NCI-H1105 (cell line): ENCODE data around the gene ATG101.

Experiments
- DNase-seq: peaks from one replicate; lab custom pipeline; 2025; lab: John Stamatoyannopoulos, UW

Gene ATG101, protein sequence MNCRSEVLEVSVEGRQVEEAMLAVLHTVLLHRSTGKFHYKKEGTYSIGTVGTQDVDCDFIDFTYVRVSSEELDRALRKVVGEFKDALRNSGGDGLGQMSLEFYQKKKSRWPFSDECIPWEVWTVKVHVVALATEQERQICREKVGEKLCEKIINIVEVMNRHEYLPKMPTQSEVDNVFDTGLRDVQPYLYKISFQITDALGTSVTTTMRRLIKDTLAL

DNA sequence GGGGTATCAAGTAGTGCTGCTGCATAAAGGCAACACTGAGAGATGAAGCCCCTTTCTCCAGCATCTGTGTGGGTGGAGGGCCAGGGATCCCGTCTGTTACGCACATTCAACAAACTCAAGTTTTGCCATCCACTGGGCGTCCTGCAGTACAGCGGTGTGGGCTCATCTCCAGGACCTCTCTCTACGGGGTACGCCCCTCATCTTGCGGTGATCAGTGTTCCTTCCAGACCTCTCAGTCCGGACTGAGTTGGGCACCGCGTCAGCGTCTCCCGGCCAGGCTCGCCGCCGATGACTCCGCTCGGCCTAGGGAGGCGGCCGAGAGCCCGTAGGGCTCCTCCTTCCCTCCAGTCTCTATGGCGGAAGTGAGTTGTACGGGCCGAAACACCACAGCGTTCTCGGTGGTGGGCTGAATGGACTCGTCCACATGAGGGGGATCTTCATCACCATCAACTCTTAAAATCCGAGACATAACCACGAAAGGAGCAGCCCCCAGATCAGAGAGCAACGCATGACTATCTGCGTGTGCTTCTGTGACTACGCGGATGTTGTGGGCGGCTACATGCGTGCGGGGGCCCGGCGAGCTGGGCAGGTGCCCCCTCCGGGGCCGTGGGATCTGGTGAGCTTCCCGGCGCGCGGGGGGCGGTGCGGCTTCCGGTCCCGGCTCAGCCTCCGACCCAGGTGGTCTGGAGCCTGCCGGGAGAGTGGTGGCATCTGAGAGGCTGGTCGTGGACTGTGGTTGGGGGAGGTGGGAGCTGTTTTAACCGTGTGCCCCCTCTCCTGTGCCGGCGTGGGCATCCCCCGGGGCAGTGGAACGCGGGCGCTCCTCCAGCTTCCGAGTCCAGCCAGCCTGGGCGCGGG lies at the start of gene ATG101:
TSS of gene ATG101 (plus strand) at position 652 of the 858 bp plus-strand sequence. CDS start 3,673 bp downstream, outside the sequence.
- peak; percentile 75 for DNase-seq

DNA sequence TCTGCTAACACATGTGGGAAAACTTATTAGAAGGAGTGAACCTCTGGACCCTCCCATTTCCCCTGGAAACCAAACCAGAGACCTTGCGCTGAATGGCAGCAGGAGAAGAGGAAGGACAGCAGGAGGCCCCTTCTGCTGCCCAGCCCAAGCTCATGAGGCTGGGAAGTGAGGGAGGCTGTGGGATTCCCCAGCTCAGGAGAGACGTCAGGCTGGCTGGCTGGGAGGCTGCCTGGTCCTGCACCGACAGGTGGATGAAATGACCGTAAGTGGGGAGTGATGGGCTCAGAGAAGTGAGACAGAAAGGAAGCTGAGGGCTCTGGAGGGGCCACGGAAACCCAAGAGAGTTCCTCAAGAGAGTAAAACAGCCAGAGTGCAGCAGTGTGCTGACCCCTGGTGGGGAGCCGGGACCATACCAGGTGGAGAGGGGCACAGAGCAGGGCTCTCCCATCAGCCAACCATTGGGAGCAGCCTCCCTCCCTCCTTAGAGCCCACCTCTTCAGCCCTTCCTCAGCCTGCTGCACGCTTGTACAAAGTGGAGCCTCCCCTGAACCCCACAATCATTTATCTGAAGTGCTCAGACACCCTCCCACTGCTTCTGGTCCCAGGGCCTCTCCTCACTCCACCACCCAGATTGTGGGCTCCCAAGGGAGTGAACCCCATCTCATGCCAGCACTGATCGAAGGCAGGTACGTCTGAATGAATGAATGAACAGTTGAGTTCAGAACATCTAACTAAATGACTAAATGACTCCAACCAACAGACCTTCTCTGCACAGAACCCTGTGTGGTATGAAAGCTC lies 49.0 kb upstream of the ATG101 start:
- peak; percentile 17 for DNase-seq

DNA sequence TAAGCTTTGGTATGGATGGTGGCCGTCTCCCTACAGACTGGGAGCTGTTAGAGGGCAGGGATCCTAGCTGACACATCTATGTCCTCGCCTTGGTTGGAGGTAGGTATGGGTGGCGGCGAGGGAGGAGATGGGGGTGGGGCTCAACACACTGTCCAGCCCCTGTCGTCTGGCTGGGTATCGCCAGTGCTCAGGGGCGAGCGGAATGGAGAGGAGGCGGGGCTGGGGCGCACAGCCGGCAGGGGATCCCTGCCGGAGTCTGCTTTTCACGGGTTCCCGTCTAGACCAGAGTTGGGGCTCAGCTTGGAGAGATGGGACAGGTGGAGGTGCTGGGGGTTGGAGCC lies 47.0 kb upstream of the ATG101 start:
- DNase-seq: no peak

DNA sequence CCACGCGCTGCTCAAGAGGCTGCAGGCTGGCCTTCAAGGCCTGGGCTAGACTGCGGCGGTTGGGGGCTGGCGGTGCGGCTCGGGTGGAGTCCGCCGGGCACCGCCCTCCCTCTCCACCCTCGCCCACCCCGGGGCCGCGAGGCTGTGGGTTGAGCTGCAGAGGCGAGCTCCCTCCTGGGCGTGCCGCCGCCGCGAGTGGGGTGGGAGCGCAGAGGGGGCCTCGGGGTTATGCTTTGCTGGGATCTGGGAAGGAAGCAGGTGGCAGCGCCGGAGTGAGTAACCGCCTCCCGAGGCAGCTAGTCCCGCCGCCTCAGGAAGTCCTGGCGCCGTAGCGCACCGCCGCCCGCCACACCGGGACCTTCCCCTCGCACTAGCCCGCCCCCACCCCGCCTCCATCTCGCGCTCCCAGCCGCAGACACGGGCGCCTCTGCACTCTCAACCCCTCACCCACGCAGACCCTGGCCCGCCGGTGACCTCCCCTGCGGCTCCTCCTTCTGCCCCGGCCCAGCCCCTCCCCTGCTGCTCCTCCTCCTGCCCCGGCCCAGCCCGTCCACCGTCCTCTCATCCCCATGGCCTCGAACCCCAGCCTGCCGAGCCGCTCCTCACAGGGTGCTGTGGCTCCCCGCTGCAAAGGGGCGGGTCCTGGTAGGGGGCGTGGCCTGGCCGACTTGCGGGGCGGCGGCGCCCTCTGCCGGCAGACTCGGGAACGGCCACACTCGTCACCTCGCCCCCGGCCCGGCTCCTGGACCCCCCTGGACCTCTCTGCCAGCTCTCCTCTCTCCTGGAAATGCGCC lies 46.4 kb upstream of the ATG101 start:
- peak; percentile 34 for DNase-seq

DNA sequence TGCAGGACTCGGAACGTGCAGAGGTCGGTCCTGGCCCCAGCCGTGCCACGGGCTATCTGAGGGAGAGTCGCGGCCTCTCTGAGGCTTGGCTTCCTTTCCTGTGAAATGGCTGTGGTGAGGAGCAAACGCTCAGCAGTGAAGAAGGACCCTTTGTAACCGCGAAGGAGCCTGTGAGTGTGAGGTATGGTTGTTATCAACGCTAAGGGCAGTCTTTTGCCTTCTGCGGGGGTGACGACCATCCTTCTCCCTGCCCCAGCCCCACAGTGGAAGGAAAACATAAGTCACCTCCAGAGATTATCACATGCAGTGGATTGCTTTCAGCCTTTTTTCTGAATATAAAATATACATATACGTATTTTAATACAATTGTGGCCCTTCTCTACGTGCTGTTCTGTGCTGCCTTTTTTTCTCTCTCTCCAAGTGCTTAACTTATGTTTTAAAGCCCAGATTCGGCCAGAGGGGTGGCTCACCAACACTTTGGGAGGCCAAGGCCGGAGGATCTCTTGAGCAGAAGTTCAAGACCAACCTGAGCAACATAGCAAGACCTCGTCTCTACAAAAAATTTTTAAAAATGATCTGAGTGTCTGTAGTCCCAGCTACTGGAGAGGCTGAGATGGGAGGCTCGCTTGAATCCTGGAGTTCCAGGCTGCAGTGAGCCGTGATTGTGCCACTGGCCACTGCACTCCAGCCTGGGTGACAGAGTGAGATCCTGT lies 45.6 kb upstream of the ATG101 start:
- DNase-seq: no peak

DNA sequence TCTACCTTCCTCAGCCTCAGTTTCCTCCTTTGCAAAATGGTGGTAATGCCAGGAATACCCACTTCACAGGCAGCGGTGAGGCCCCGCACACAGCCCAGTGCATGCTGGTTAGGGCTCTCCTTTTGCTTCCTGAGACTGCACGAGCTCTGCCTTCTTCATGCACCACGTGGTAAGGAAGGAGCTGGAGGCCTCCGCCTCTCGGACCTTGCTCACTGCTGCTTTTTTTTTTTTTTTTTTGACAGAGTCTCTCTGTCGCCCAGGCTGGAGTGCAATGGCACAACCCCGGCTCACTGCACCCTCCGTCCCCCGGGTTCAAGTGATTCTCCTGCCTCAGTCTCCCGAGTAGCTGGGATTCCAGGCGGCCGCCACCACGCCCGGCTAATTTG lies 44.9 kb upstream of the ATG101 start:
- no peak for DNase-seq

DNA sequence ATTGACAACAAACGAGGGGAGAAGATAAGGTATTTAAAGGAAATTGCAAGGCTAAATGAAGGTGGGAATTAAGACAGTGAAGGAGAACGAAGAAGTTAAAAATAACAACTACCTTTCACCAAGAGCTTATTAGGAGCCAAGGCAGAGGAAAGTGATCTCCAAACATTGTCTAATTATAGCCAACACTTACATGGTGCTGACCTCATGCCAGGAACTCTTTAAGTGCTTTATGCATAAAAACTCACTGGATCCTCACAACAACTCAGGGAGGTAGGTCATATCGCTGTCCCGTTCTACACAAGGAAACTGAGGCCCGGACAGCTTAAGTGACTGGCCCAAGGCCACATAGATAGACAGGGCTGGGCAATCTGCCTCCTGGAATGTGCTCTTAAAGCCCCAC lies 43.5 kb upstream of the ATG101 start:
- DNase-seq: no peak

DNA sequence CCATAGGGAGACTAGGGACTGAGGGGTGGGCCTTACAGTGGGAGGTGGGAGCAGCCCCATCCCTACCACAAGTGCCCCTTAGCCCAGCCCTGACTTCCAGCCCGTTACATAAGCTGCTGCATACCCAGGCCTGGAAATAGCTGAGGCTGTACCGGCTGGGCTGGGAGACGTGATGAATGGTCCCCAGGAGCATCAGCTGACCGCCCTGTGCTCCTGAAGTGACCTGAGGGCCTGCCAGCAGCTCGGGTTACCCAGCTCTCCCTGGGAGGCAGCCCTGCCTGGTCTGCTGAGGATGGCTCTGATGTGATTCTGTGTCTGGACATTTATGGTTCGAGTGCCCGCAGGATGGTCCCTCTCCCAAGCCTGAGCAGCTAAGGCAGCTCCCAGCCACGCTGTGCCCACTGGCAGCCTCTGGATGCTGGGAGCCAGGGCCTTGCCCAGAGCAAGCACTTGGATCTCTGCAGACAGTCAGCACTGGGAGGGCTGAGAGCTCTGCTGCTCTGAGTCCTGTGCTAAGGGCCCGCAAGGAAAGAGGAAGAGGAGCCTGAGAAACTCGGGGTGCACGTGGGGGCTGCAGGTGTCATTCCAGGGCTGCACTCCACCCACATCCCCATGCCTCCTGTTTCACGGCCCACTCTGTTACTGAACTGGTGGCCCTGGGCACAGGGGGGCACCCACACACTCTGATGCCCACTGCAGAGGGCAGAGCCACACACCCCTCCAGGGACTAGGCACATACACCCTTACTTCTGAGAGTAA lies 42.5 kb upstream of the ATG101 start:
- no peak for DNase-seq

DNA sequence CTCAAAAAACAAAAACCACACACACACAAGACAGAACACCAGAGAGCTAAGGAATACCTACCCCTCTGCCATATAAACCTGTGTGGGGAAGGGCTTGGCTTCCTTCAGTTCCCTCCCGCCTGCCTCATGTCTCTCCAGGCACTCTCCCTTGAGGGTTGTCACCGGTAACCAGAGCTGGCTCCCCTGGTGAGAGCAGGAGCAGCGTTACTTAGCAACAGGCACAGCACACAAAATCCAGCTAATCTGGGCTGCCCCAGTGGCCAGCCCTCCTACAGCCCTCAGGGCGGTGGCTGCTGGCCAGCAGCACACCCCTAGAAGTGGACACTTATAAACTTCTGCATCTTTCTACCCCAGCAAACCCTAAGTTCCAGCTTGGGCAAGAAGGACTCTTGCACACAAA lies 40.1 kb upstream of the ATG101 start:
- no peak for DNase-seq

DNA sequence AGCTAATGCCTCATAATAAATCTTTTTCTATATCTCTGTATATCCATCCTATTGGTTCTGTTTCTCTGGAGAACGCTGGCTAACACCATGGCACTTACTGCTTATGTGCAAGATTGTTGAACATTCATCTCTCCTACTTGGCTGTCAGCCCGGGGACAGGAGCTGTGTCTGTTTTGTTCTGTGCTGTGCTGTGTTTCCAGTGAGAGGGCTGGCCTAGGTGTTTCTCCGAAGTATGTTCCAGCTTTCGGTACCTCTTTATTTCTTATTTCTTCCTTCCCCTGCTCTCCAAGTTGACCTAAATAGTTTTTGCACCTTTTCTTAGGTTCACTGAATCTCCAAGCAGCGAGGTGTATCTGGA lies 37.4 kb upstream of the ATG101 start:
- DNase-seq: no peak

DNA sequence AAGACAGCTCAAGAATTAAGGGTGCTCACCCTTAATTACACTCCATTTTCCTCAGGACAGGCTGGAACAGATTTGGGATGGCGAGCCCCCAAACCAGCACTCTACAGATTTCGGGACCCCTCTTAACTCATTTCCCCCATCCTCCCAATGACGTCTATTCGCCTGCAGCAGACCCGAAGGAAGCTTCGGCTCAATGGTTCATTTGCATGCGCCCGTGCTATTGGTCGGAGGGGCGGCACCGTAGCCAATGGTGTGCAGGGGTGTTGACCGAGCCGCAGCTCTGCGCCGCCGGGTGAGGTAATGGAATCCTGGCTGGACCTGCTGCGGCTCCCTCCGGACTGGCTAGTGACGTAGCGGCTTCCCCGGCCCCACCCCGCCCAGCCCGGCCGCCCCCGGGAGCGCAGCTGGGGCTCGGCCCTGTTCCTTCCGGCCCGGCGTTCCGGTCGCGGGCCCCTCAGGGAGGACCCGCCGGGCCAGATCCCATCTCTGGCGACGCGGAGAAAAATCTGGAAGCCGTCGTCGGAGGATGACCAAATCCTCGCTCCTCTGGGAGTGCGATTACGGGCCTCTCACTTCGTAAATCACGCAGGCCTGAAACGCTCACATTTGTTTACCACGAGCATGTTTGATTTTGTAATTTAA lies 36.9 kb upstream of the ATG101 start:
- DNase-seq: peak; percentile 83

DNA sequence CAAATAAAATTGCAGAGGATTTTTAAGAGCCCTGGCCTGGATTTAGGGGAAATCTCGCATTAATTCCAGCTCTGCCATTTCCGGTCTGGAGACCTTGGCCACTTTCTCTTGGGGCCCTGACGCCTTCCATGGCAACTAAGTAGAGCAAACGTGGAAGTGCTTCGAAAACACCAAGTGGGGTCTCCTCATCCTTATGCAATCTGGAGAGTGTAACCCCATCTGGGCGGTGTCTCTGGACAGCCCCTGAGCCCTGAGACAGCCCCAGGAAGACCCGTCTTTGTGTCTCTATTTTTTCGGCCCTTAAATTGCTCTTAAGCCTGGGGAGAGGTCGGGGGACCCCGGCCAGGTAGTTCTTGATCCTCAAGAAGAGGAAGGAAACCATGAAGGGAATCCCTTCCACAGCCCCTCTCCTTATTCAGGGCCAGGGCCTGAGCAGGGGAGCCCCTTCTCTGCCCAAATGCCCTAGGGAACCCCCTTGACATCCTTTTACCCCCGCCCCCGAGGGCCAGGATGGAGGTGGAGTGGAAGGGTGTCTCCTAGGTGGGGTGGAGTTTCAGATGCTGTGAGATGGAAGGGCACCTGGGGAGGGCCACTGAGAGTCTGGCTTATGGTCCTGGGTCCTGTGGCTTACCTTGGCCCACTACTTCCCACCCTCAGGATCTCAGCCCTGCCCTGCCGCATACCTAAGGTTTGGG lies 36.2 kb upstream of the ATG101 start:
- no peak for DNase-seq

DNA sequence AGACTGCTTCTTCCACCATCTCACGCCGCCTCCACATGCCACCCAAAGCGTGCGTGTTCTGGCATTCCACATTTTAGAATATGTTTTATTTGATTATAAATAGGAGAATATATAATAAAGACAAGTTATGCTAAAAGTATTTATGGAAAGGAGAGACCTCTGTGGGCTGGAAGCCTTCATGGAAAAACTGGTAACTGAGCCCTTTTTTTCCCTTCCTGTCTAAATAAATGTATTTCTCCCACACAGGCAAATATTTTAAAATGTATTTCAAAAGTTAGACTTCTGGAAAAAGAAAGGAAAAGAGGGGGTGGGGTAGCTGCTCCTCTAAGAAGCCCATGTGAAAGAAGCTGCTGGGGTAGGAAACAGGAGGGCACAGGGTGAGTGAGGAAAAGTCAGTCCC lies 34.6 kb upstream of the ATG101 start:
- no peak for DNase-seq

DNA sequence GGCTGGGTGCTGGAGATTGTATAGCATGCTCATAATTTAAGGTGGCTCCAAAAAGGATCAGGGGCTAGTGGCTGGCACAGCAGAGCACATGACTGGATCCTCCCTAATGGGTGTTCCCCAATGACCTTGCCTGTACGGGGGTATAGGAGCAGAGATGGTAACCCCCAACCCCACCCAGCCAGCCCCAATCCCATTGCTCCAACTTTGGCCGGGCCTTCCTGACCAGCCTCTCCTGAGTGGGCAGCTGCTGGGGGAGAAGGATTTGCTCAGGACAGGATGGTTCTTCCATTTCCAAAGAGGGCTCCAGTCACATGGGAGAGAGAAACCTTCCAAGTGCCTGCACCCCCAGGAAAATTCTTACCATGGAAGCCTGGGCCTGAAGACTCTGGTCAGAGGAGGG lies 33.9 kb upstream of the ATG101 start:
- no peak for DNase-seq

DNA sequence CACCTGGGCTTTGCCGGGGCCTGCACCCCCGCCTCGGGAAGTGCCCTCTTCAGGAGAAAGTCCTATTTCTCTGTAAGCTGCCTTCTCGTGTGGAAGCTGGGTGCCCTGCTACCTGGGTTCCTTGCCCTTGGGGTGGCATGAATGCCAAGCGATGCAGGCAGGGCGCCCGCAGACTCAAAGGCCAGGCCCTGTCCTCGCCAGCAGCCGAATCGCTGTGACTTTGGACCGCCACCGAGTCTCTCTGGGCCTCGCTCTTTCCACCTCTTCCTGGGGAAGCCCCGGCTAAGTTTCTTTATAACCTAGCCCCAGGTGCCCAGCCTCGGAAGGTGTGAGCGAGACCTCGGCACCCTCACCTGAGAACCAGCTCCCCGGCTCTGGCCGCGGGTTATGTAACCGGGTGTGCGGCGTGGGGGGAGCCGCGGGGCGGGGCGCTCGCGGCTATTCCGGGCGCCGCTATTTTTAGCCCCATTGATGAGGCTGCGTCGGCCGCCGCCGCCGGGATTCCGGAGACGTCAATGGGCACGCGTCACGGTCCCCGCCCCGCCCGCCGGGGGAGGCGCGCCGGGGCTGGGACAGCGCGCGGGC lies 33.1 kb upstream of the ATG101 start:
- no peak for DNase-seq

DNA sequence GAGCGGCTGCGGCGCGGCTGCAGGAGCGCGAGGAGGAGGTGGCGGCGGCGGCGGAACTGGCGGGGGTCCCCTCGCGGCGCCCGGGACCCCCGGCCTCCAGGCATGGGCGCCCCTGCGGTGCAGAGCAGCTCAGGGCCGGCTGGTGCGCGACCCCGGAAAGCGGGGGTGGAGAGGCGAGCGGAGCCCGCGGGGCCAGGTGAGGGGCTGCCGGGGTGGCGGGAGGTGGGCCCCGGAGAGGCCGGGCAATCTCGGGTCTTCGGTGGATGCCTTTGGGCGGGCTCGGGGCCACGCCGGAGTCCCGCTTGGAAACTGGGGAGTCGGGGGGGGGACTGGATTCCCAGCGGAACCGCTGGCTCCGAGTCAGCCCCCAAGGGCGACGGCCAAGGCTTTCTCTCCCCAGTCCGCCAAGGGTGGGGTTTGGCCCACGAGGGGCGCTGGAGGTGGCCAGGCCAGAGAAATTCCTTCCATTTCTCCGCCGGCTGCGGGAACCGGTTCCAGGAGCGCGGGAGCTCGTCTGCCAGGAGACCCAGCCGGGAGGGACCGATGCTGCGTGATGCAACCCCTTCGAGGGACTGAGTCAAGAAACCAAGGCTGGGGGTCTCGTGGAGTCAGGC lies 32.4 kb upstream of the ATG101 start:
- DNase-seq: no peak

DNA sequence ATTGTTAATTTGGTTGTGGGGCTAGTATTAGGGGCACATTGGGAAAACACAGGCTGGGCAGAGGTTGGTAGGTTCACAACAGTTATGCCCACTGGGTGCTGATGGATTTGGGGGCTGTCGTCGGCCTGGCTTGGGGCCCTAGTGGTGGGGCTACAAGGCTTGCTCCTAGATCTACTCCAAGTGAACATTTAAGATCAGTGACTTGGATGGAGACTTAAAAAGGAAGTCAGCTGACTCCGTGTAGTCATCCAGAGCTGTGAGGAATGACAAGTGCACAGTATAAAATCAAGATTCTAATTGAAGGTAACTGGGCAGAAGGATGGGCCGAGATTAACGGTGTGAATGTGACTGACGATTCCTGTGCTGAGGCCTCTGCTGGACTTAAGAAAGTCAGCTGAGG lies 31.3 kb upstream of the ATG101 start:
- no peak for DNase-seq

DNA sequence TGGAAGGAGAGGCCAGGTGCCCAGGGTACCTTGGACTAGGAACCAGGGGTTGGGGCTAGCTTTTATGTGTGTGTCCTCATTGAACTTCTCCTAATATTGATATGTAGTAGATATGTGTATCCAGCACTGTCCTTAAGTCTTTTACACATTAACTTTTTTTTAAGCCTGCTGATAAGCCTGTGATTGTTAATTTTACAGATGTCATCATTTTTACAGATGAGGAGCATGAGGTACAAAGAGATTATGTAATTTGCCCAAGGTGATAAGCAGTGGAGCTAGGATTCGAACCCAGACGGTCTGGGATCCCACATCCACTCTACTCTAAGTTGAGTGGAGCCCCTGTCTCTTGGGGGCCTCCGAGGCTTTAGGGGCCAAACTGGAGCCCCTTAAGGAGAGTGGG lies 28.7 kb upstream of the ATG101 start:
- no peak for DNase-seq

DNA sequence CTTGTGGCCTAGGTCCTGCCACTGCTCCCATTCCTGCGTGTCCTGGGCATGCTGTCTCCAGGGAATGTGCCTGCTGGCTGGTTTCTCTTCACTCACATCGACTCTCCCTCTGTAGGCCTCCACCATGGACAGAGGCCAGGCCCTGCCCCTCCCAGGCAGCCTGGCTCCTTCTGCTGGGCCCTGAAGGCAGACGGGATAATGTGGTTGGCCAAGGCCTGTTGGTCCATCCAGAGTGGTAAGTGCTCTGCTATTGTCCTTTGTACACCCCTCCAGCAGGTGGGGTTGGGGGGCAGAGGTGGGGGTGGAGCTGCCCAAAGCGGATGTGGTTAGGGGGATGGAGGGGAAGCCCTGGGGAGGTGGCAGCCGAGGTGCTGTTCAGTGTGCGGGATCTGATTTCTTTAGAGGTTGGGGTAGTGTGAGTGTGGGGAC lies 28.1 kb upstream of the ATG101 start:
- DNase-seq: no peak
